IMR-90 (cell line): Measurements from ENCODE around the gene GALNT5.
"Not testable (repeated sequence)": the region's sequence is repeated elsewhere in the genome, so short reads cannot be mapped to it uniquely, and the experiment has no call there.

Source experiments
- BHLHE40 ChIP-seq: fragments of 150-350 bp; IDR thresholded peaks from 2 replicates; pipeline ENCODE4 v1.6.1; 2016; ENCODE audit warnings: mild to moderate bottlenecking, low read depth, low read length
- CEBPB ChIP-seq: IDR thresholded peaks from 2 replicates; pipeline ENCODE4 v1.6.1; 2012; ENCODE audit warnings: low read depth, low read length, improper control_type of control experiment
- CHD1 ChIP-seq: IDR thresholded peaks from 2 replicates; pipeline ENCODE4 v1.6.1; 2012; ENCODE audit warnings: low read depth, low read length, improper control_type of control experiment
- MAFK ChIP-seq: IDR thresholded peaks from 2 replicates; pipeline ENCODE4 v1.6.1; 2012; ENCODE audit warnings: low read depth, low read length, improper control_type of control experiment
- MAZ ChIP-seq: IDR thresholded peaks from 2 replicates; pipeline ENCODE4 v1.6.1; 2012; ENCODE audit warnings: low read depth, mild to moderate bottlenecking, low read length, improper control_type of control experiment, moderate library complexity, borderline replicate concordance
- MXI1 ChIP-seq: IDR thresholded peaks from 2 replicates; pipeline ENCODE4 v1.6.1; 2012; ENCODE audit warnings: low read depth, mild to moderate bottlenecking, low read length, moderate library complexity, borderline replicate concordance
- POLR2A ChIP-seq: IDR thresholded peaks from 2 replicates; pipeline ENCODE4 v1.6.1; 2012; ENCODE audit warnings: mild to moderate bottlenecking, low read depth, low read length
- RAD21 ChIP-seq: IDR thresholded peaks from 2 replicates; pipeline ENCODE4 v1.6.1; 2012; ENCODE audit warnings: low read length, improper control_type of control experiment
- RCOR1 ChIP-seq: IDR thresholded peaks from 2 replicates; pipeline ENCODE4 v1.6.1; 2012; ENCODE audit warnings: mild to moderate bottlenecking, low read length, improper control_type of control experiment; ENCODE audit not compliant: insufficient replicate concordance
- RFX5 ChIP-seq: IDR thresholded peaks from 2 replicates; pipeline ENCODE4 v1.8.0; 2012; ENCODE audit warnings: low read depth, mild to moderate bottlenecking, low read length, moderate library complexity
- SMC3 ChIP-seq: fragments of 150-350 bp; IDR thresholded peaks from 2 replicates; pipeline ENCODE4 v1.6.1; 2016; ENCODE audit warnings: low read depth, mild to moderate bottlenecking, antibody characterized with exemption, low read length, moderate library complexity
- USF2 ChIP-seq: fragments of 150-350 bp; IDR thresholded peaks from 2 replicates; pipeline ENCODE4 v1.6.1; 2017; ENCODE audit warnings: mild to moderate bottlenecking, antibody characterized with exemption, low read length, low read depth
- TF ChIP-seq, protein P1 (sequence below): conservative IDR thresholded peaks from 2 replicates; pipeline ENCODE4 v1.5.1; 2012; ENCODE audit warnings: mild to moderate bottlenecking, low read depth, low read length, improper control_type of control experiment
- TF ChIP-seq, protein P2 (sequence below): fragments of 150-350 bp; IDR thresholded peaks from 2 replicates; pipeline ENCODE4 v1.6.1; 2016; ENCODE audit warnings: low read depth, mild to moderate bottlenecking, low read length, moderate library complexity, borderline replicate concordance

DNA sequence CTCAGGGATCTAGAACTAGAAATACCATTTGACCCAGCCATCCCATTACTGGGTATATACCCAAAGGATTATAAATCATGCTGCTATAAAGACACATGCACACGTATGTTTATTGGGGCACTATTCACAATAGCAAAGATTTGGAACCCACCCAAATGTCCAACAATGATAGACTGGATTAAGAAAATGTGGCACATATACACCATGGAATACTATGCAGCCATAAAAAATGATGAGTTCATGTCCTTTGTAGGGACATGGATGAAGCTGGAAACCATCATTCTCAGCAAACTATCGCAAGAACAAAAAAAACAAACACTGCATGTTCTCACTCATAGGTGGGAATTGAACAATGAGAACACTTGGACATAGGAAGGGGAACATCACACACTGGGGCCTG, 33.1 kb upstream of the GALNT5 start:
- TF ChIP-seq, protein P1, sequence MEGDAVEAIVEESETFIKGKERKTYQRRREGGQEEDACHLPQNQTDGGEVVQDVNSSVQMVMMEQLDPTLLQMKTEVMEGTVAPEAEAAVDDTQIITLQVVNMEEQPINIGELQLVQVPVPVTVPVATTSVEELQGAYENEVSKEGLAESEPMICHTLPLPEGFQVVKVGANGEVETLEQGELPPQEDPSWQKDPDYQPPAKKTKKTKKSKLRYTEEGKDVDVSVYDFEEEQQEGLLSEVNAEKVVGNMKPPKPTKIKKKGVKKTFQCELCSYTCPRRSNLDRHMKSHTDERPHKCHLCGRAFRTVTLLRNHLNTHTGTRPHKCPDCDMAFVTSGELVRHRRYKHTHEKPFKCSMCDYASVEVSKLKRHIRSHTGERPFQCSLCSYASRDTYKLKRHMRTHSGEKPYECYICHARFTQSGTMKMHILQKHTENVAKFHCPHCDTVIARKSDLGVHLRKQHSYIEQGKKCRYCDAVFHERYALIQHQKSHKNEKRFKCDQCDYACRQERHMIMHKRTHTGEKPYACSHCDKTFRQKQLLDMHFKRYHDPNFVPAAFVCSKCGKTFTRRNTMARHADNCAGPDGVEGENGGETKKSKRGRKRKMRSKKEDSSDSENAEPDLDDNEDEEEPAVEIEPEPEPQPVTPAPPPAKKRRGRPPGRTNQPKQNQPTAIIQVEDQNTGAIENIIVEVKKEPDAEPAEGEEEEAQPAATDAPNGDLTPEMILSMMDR: not testable (repeated sequence)
- not testable (repeated sequence) for TF ChIP-seq CEBPB, POLR2A, RFX5, SMC3, RAD21, USF2, MAZ, RCOR1, MAFK, CHD1, MXI1, BHLHE40
- TF ChIP-seq, protein P2, sequence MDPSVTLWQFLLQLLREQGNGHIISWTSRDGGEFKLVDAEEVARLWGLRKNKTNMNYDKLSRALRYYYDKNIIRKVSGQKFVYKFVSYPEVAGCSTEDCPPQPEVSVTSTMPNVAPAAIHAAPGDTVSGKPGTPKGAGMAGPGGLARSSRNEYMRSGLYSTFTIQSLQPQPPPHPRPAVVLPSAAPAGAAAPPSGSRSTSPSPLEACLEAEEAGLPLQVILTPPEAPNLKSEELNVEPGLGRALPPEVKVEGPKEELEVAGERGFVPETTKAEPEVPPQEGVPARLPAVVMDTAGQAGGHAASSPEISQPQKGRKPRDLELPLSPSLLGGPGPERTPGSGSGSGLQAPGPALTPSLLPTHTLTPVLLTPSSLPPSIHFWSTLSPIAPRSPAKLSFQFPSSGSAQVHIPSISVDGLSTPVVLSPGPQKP: not testable (repeated sequence)
